HG03280 (cell line): Measurements from ENCODE around the gene ZSCAN2.

Experiments used
- ATAC-seq: cut with Tn5 transposase; IDR thresholded peaks from one replicate; pipeline ENCODE4 v1.9.1; 2021; ENCODE audit warnings: mild to moderate bottlenecking, moderate library complexity; ENCODE audit not compliant: unreplicated experiment

Gene ZSCAN2

GRCh38 chr15:84668221-84668982 is 67.6 kb downstream of the ZSCAN2 start:
- no peak for ATAC-seq

DNA sequence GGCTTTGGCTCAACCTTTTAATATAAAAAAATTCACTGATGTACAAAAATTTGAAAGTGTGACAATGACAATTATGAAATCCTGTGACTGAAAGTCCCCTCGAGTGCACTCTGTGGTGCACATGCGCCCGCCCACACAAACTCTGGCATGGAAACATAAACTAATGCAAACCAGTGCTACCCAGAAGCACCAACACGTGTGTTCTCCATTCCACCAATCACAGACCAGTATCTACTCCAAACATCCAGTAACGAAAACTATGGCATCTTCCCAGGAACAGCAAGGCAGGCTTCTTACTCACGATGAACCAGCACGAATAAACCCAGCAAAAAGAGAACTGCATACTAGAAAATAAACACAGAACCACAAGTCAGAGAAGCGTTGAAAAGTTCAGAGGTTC is 68.9 kb downstream of the ZSCAN2 start:
- ATAC-seq: no peak

GRCh38 chr15:84671211-84671610 is 70.4 kb downstream of the ZSCAN2 start:
- ATAC-seq: no peak
